HG03469 (cell line): ENCODE data around the gene FAM107B.
A peak's percentile ranks its signal among the peaks of the same experiment; 100 is the strongest.
"Not testable (repeated sequence)": the region's sequence is repeated elsewhere in the genome, so short reads cannot be mapped to it uniquely, and the experiment has no call there.

Experiments
- ATAC-seq: cut with Tn5 transposase; IDR thresholded peaks from one replicate; pipeline ENCODE4 v1.9.1; 2021; ENCODE audit warnings: mild to moderate bottlenecking, moderate library complexity, moderate number of reproducible peaks; ENCODE audit not compliant: unreplicated experiment

FAM107B gene

DNA sequence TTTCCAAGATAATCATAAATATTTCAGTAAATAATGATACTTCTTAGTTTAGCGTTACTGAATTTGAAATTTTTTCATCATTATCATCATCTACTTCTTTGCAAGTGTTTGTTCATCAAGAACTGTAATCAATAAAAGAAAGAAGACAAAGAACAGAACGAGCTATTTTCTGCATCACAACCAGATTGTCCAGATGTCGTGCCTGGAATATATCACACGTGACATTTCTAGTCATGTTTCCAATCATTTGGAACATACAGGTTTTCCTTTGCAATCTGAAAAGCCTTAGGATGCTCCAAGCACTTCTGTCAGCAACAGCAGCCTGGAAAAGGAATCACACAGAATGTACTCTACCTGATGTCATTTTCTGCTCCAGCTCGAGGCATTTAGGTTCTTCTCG lies 107.4 kb downstream of the FAM107B start:
- ATAC-seq = no peak

DNA sequence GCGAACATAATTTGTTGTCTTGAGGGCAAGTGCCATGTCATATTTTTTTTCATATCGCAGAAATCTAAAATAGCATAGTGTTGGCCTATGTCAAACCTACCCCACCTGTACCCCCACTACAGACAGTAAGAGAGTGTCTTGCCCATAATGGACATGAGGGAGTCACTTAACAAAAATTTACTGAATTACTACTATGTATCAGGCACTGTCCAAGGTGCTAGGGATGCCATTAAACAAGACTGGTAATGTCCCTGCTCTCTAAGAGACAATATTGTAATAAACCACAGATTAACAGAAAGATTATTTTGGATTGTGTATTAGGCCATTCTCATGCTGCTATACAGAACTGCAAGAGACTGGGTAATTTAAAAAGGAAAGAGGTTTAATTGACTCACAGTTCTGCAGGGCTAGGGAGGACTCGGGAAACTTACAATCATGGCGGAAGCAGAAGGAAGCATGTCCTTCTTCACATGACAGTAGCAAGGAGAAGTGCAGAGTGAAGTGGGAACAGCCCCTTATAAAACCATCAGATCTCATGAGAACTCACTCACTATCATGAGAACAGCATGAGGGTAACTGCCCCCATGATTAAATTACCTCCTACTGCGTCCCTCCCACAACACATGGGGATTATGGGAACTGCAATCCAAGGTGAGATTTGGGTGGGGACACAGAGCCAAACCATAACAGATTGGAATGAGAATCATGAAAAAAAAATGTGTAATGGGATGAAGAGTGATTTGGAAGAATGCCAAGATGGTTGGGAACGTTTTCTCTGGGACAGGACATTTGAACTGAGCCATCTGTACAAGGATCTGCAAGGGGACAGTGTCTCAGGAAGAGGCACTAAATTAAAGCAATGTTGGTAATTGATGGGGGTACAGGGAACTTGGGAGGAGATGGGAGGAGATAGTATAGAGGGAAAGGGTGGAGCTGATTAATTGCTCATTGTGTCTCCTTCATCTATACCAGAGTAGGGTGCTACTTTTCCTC lies 108.5 kb downstream of the FAM107B start:
- no peak for ATAC-seq

DNA sequence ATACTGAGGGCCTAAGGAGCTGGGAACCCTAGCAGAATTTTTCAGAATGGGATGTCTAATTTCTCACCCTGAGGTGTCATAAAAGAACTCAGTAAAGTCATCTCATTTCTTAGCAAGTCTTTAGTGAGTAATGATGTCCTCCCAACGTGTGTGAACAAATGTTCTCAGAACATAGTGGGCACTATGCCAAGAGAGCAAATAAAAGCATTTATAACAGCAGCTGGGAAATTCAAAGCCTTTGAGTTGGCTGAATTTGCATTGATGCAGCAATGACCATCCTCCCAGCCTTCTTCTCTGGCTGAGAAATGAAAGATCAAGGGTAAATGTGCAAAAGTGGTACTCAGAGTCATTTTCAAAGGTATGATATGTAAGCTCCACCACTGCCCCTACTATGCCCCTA lies 109.4 kb downstream of the FAM107B start:
- ATAC-seq = no peak

DNA sequence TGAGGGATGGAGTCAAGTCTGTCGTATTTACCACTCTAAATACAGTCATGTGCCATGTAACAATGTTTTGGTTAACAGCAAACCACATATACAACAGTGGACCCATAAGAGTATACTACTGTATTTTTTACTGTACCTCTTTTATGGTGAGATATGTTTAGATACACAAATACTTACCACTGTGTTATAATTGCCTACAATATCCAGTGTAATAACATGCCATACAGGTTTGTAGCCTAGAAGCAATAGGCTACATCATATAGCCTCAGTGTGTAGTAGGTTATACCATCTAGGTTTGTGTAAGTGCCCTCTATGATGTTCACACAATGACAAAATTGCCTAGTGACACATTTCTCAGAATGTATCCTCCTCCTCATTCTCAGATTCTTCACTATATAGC lies 110.4 kb downstream of the FAM107B start:
- ATAC-seq = no peak

DNA sequence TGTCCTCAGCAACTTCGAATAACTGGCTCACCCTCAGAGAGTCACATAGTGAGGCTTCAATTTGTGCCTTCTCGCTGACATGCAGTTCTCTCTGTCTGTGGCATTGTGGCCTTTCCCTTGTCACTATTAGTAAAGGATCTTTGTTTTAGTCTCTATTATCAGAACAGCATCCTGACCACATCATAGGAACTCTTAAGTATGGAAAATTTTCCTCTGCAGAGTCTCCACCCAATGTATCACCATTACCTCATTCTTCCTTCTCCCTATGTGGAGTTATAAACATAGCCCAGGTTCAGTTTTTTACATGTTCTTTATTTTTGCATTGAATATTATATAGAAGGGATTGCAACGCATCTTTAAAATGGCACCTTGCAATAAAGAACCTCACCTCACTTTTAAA lies 112.9 kb downstream of the FAM107B start:
- no peak for ATAC-seq

DNA sequence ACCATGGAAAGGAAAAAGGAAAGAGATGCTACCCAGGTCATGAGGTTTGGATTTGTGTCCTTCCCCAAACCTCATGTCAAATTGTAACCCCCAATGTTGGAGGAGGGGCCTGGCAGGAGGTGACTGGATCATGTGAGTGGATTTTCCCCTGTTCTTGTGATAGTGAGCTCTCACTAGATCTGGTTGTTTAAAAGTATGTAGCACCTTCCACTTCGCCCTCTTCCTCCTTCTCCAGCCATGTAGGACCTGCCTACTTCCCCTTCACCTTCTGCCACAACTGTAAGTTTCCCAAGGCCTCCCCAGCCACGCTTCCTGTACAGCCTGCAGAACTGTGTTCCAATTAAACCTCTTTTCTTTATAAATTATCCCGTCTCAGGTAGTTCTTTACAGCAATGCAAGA lies 113.9 kb downstream of the FAM107B start:
- no peak for ATAC-seq

DNA sequence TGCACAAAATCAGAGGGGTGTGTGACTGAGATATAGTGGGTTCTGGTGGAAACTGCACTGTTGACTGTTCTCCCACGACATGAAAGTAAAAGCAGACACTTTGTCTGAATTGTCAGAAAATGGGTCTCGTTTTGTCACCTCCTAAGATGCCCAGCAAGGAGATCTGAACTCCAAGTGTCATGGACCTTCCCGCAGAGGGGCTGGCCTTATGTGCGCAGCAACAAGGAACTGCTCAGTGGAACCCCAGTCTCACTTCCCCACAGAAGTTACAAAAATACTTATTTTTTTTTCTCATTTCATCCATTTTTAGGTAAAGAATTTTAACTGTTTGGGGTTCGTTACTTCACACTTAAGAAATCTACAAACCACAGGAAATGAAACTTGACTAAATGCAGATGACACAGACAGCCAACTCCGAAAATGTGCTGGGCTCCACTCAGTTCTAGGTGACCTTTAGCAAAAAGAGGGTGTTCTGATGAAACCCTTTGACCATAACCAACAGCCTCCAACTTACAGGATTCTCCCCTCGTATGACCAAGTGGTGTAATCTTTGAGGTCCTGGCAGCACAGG lies 115.0 kb downstream of the FAM107B start:
- peak; percentile 73 for ATAC-seq

DNA sequence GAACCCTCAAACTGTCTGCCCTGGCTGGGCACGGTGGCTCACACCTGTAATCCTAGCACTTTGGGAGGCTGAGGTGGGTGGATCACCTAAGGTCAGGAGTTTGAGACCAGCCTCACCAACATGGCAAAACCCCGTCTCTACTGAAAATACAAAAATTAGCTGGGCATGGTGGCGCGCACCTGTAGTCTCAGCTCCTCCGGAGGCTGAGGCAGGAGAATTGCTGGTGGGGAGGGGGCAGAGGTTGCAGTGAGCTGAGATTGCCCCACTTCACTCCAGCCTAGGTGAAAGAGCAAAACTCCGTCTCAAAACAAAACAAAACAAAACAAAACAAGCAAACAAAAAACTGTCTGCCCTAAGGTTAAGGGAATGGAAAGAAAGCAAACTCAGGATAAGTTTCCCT lies 115.6 kb downstream of the FAM107B start:
- ATAC-seq = not testable (repeated sequence)

DNA sequence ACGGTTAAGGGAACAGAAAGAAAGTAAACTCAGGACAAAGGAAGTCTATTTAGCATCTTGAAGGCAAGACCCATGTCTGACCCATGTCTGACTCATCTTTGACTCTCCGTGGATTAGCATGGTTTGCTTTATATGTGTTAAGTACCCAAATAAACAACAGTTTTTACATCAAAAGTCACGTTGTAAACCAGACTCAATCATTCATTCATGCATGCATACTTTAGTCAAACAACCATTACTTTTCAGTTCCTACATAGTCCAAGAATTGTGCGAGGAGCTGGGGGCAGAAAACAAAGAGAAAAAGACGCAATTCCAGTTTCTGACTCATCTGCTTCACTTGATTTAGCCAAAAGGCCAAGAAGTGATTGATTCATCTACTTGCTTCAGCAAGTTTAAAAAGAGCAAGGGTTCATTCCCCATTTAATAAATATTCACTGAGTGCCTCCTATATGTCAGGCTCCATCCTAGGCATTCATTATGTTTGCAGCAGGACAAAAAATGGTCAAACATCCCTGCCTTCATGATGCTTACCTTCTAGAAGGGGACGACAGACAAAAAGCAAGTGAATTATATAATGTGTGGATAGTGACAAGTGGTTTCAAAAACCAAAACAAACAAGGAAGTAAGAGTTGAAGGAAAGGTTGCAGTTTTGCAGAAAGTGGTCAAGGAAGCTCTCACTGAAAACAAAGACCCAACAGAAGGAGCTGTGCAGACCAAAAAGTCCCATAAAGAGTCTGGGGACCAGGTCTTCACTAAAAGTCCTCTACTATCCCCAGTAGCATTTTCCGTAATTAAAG lies 116.2 kb downstream of the FAM107B start:
- no peak for ATAC-seq

DNA sequence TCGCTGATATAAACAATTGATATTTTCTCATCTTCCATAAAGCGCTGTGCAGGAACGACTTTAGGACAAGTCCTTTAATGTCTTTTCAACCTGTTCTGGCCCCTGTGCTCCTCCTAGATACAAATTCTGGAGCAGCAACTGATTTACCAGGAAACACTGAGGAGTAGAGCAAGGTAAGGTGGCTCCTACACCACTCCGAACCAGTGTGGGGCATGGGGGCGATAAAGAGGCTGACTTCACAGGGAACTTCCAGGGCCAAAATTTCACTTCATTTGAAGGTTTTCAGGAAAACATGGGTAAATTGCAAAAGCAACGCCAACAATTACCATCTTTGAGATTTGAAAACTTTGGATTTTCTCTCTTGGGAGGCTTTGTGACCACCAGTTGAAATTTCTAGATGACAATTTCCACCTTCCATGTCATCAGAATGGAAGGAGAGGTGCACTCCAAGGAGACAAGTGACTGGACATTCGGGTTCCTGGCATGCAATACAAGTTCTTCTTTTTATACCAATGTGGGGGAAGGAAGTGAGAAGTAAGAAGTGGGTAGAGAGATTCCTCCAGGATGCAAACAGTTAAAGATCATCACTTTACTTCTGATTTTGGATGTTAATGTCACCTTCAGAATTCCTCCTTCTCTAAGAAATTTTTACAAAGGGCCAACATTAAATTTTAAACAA lies 118.5 kb downstream of the FAM107B start:
- no peak for ATAC-seq

DNA sequence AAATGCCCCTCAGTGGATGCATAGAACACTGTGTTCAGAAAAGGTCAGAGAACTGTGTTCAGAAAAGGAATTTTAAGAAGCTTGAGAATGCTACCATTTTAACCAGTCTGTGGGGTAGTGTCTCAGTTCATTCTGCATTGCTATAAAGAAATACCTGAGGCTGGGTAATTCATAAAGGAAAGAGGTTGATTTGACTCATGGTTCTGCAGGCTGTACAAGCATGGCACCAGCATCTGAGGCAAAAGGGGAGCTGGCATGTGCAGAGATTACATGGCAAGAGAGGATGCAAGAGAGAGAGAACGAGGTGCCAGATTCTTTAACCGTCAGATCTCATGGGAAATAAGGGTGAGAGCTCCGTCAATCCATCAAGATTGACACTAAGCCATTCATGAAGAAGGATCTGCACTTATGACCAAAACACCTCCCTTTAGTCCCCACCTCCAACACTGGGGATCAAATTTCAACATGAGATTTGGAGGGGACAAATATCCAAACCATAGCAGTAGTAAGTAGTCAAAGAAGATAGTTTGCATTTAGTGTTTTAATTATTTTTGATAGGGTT lies 119.8 kb downstream of the FAM107B start:
- no peak for ATAC-seq

DNA sequence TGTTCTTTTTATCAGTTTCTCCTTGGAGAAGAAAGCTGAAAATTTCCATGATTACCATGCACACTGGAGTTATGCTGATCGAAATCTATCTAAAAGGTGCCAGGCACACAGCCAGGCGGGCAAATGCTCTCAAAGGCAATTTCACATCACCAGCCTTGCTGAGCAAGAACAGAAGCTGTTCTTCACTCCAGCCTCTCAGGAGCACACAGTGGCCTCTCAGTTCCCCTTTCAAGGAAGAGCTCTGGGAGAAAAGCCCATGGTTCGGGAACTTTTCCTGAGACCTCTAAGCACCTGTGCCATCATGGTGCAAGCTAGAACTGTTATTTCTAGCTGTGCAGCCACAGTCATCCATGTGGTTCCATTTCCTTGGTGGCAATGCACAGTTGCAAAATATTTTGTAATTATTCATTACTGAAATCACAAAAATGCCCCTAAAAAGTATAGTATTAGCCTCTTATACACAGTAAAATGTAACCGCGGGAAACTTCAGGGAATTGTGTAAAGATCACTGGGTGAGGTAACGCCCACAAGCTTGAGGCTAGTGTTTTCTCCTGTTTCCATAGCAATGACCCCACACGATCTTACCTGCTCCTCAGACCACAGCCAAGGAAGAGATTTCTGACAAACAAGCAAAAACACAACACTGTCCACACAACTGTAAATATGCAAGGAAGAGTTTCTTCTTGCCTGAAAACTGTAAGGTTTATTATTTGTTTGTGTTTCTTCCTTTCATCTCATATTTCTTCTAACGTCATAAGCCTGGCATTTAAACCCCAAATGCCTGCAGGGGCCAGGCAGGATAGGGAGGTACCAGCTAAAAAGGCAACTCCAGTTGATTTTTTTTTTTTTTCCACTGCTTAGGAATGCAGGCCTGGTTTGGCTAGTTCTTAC lies 121.2 kb downstream of the FAM107B start:
- ATAC-seq = no peak

DNA sequence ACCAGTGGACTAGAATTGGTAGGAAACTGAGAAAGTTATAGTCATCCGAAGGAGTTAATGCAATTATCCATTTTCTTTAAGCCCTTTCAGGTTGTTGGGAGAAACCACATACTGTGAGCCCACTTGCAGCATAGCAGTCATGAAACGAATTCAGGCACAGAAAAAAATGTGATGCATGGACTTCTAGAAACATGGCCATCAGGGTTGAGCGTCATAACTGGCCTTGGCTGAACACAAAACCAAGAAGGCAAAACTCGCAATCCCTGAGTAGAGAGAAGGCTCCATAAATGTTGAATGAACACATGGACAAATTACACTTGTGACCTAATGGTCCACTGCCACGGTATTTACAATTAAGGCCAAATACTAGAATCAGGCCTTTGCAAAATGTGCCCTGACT lies 121.9 kb downstream of the FAM107B start:
- ATAC-seq = no peak

DNA sequence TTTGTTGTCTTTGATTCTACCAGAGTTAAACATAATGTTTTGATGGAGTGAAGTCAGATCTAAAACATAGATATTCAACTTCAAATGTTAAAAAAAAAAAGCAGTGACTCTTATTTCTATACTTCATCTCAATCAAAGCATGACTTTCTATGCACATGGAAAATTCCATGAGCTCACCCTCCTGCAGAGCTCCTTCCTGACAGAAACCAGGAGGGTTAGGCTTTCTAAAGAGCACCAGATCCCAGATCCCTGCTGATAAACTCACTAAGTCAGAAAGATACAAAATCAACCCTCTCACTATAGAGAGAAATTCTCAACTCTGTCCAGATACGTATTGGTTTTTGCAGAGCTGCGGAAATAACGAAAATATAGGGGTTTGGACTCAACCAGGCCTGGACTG lies 122.6 kb downstream of the FAM107B start:
- no peak for ATAC-seq

DNA sequence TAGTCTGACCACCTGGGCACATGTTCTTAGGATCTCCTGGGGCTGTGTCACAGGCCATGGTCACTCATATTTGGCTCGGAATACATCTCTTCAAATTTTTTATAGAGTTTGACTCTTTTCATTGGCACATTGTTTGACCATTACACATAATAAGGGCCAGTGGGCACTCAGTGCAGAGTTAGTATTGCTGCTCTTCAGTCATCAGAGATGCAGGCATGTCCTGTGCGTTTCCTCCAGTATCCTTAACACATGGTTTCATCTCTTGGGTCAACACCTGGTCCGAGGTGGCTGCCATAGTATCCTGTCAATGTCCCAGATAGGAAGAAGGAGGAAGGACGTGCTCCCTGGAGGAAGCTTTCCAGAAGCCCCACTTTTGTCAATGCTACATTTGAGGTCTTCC lies 125.0 kb downstream of the FAM107B start:
- ATAC-seq = no peak

DNA sequence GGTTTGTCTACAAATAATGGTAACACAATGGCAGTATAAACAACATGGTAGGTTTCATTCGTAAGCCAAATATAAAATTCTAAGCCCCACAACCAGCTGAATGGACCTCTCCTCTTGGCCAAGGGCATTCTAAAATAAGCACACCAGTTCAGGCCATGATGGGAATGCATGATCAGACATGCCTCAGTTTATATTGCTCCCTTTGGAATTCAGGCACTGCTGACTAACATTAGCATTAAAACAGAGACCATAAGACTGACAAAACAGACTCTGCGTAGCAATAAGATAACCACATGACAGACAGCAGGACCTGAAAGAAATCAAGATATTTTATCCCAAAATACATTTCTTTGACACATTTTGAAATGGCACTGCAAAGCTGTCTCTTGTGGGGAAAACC lies 125.8 kb downstream of the FAM107B start:
- no peak for ATAC-seq

DNA sequence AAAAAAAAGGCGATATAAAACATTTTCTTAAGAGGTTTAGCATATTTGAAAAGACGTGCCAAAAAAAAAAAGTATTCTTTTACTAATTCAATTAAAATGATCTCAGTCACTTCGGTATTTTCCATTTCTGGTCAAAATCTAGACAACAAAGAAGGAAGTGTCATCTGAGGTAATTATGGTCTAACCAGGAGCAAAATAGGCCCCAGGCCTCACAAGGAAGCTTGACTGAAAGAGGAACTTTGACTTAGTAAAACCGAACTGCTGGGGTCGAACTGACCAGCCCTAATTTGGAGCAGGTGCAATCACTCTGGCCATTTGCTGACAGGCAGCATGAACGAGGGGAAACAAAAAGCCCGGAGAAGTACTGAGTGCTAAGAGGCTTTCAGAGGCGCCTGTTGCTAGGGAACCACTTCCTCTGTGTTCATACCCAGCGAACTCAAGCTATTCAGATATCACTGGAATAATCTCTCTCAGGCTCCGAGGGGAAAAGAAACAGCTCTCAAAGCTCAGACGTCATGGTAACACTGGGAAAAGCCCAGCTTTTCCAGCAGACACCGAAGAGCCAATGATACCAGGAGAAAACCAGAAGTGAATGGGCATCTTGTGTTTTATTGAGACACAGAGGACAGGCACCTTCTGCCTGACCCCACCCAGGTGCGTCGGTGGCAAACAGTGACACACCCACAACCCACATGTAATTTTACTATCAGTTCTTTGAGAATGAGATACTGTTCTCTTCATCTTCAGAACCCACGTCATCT lies 126.5 kb downstream of the FAM107B start:
- peak; percentile 83 for ATAC-seq

DNA sequence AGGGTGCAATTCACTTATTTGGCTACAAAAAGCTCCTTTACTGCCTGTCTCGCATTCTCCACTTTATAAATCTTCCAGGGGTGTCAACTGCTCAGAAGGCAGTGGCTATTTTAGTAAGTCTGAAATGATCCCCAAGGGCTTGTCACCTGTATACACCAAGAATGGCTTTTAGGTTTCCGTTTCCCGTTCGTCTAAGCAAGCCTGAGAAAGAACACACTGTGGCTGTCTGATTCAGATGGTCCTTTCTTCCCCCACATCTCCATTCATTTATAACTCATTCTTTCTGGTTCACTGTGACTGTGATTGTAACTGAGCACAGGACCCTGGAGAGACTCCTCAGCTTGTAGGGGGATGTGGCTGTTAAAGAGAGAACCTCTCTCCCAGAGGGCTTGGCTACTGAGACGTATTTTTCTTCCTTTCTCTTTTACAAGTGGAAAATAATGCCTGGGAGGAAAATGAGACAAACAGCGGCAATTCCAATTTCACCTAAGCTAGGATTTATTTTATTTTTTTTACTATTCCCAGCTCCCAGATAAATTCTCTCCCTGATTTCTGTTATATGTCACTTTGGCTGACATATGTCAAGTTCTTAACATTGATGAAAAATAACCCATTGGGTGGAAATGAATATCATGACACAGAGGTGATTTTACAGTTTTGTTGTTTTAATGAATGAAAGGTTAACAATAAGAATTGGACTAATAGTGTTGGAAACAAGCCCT lies 129.3 kb downstream of the FAM107B start:
- no peak for ATAC-seq
